Right ventricle myocardium inferior (tissue), 1 donor: ENCODE measurements around the gene GRIK3. TPM values are rescaled to one million over a fixed set of nuclear protein-coding genes. Genes with fewer than 3 reads are reported as not detected.

Experiments
- ATAC-seq: fragments of 200-7000 bp; cut with Tn5 transposase; one replicate; pipeline ENCODE4 v1.9.1; 2020; ENCODE audit warnings: mild to moderate bottlenecking, moderate library complexity
- DNase-seq: peaks from one replicate; pipeline ENCODE4 v3.0.0; 2021; ENCODE audit errors: missing footprints
- intact Hi-C: fragments of 100-400 bp; cut with DNase I; formaldehyde crosslinking; loops from one replicate; pipeline ENCODE4 v1.11.0; 2022
- total RNA-seq: library from RNA; stranded (reverse); fragmentation: NEBNext Ultra II Directional; extraction: Animal tissue kit (Norgen Biotek cat#: 25700); gene quantifications from one replicate; pipeline ENCODE4 v1.2.1, GENCODE V29; 2021
- donor health status: DM: no; HTN: yes; CAD: no; lungs with severe emphysema.

Gene GRIK3
- total RNA-seq, 1 donor from 2014 or later, result 0.65 TPM

DNA sequence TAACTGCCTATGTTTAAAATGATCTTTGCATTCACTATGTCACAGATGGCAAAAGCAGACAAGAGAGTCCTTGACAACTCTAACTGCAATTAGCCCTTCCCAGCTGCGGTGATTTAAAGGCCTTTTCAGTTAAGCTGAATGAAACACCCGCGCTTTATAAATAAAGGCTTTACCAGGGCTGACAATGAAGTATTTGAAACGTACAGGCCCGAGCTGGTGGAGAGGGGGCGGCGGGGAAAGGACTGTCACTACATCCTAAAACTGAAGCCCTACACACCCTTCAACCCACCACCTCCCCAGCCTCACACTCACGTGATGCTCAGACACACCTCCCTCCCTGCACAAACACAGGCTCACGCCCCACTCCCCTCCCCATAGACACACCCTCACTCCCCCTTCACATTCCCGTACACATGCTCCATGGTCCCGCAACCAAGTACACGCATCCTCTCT, 45.5 kb downstream of the GRIK3 start:
- peak; percentile 2 for ATAC-seq
- DNase-seq, result no peak

DNA sequence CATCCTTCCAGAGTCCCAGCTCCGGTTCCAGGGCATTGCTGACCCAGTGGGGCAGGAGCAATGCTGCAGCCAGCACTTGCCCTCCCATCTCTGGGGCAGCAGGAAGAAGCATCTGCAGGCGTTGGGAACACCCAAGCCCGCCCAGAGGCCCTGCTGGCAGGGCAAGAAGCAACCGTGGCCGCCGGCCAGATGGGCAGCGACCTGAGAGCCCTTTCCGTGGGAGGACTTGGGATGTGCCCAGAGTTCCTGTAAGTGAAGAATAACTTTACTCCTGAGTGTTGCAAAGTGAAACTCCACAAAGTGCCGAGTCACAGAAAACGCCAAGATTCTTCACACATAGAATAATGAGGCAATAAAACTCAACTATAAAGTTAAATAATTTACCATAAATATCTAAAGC, 46.0 kb downstream of the GRIK3 start:
- peak; percentile 54 for ATAC-seq
- intact Hi-C loops, result no loop called here
- DNase-seq, result no peak

More for the DNA sequence above, 45.5 kb downstream of the GRIK3 start:
- intact Hi-C loops, result no loop called here

DNA sequence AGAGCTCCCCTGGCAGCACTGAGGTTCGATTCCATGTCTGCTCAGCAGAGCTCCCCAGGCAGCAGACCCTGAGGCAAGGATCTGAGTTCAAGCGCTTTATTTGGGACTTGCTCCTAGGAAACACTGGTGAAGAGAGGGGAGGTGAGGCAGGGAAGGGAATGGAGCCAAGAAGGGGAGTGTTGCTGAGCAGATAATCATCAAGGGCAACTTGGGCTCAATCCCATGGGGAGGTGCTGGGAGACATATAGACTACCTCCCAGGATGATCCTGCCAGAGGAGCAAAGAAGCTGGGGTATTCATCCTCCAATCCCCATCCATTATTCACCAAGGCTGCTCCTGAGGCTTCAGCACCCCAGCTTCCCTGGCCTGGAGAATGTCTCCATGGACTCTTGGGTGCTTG, 47.0 kb downstream of the GRIK3 start:
- DNase-seq (no peak), ATAC-seq (no peak)
- intact Hi-C loops, result no loop called here

DNA sequence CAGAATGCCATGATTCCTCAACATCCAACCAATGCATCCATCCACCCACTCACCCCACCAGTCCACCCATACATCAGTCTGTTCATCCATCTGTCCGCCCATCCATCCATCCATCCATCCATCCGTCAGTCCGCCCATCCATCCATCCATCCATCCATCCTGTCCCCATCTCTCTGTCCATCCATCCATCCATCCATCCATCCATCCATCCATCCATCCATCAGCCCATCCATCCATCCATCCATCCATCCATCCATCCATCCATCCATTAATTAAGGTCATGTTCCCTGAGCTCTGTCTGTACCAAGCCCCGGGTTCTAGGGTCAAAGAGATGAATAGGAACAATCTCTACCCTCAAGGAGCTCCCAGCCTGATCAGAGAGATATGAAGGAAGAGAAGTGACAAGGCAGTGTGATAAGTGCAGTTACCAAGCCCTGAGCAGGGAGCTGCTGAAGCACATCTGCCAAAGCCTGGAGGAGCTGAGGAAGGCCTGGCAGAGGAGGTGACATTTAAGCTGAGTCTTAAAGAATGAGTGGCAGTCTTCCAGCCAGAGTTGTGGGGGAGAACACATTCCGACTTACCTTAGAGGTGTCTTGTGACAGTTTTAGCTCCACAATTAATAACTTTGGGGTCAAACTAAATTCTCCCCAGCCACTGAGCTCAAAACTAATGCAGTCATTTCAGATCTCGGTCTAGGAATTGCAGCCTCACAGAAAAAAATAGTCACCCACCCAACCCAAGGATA, 47.9 kb downstream of the GRIK3 start:
- DNase-seq, result no peak
- intact Hi-C loops, result no loop called here
- ATAC-seq, result no peak

DNA sequence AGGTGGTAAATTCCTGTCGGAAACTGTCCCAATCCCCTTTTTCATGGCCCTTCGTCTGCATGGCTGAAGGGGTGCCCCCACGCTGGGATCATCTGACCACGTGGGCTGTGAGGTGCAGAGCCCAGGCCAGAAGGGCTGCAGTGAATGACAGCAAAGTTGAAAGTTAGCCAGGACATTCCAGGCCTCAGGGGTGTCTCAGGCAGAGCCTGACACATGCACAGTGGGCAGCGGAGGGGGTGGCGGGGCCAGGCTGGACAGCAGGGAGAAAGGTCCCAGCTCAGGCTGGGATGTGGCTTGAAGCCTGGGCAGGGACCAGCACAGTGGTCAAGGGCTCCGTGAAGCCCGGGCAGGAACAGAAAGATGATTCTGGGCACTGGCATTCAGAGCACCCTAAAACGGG, 49.6 kb downstream of the GRIK3 start:
- intact Hi-C loops, result no loop called here
- DNase-seq, result peak; percentile 41
- peak; percentile 49 for ATAC-seq

DNA sequence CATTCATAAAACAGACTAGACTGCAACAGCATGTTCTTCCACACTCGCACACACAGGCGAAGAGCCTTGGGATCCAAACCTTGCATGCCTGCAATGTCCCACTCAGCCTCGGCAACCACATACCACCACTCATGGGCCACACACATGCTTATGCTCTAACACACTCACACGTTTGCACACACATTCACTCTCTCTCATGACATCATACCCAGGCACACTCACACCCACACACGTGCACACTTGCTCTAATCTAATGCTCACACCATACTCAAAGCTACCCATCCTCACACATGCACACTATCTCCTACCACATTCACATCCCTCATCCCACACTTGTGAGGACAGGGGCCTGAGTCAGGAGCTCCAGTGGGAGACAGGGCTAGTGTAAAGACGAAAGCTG, 50.3 kb downstream of the GRIK3 start:
- ATAC-seq, result no peak
- intact Hi-C loops, result no loop called here
- no peak for DNase-seq

DNA sequence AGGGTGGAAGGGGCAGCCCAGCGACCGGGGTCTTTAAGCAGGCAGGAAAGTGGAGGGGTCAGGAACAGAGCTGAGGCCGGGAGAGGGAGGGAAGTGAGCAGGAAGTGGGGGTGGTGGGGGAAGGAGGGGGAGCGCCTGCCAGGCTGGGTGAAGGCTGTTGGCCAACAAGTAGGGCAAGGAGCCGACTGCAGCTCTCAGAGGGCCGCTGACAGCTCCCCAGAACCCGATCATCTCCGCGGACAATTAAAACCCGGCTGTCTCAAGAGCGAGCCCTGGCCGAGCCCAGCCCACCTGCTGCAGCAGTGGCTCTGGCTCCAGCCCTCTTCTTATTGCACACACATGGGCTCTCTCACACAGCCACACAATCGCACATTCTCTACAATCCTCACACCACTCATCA, 51.6 kb downstream of the GRIK3 start:
- intact Hi-C loops, result no loop called here
- ATAC-seq (no peak), DNase-seq (peak; percentile 52)

DNA sequence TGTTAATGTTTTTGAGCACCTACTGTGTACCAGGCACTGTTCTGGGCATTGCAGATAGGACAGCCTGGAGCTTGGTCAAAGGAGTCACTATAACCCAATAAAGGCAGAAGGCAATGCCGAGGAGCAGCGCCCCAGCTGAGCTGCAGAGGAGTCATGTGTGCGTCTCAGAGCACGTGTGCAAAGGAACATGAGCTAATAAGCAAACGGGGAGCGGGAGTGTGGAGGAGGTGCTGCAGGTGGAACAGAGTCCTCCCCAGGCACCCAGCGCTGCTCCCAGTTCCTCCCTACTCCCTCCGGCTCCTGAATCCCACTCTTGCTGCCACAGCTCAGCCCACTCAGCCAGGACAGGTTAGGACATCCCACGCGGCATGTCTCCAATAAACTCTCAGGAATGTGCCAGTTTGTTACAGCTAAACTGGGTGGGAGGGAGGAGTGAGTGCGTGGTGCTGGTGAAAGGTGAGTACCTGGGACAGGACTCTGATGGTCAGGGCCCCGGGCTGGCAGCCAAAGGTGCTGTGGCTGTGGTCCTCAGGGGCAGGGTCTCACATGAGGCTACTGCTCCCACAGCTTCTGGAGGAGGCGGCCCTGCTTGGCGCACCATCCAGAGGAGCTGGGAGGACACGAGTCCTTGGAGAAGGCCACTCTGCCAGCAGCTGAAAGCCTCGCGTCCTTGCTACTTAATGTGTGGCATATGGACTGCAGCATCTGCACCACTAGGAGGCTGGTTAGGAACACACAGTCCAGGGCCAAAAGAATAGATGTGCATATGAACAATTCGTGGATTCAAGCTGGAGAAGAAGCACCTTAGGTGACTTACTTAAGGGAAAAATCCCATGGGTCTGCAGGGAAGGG, 52.3 kb downstream of the GRIK3 start:
- no peak for ATAC-seq
- peak; percentile 42 for DNase-seq
- intact Hi-C loops, result no loop called here

DNA sequence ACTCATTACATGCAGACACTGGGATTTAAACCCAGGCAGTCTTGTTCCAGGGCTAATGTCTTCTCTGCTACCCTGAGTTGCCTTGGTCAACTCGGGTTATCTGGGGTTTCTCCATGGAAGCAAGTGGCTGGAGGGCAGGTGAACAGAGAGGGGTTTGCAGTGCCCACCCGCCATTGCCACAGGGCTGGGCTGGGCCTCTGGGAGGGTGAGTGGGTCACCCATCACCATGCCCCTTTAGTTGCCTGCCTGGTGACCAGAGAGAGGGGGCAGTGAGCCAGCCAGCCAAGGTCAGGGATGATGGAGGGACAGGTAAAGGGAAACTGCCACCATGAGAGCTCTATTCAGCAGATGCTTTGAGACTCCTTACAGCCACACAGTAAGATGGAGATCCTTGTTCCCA, 53.2 kb downstream of the GRIK3 start:
- DNase-seq (peak; percentile 34), ATAC-seq (no peak)
- intact Hi-C loops, result no loop called here

DNA sequence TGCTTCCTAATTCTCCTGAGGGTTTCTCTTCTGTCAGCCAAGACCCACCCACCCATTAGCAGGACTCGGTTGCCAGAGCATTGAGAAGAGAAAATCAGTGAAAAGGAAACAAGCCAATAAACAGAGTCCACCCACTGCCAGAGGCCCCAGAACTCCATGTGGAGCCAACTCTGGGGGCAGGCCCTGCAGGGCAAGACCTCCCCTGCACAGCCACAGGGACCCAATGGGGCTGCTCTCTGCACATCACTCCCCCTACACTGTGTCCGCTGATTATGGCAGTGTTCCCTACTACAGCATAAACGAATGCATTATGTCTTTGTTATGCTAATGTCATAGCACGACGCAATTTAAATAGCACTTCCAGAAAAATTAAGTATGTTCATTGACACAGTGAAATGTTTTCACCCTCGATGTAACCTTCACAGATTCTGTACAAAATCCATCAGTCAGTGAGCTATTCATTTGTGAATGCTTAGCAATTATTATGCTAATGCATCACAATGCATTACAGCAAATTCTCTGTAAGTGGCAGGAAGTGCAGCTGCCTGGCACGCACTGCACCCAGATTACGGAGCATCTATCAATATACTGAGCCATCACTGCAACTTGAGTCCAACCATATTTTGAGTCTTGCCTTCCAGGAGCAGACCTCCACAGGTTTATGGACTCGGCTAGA, 56.4 kb downstream of the GRIK3 start:
- no peak for ATAC-seq

DNA sequence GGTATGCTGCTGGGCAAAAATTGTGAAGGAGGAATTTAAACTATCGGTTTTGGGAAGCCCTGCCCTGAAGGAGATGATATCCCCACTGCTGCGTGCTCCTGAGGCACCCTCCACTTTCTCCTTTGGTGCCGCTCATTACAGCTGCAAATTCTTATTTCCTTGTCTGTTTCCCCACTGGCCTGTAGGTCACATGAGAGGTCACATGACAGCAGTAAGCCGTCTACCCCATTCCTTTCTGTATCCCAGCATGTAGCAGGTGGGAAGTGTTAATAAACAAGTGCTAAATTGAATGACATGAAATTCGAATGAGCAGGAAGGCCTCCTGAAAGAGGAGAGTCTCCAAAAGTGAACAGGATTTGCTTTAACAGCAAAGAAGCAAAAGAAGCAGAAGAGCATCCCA, 58.7 kb downstream of the GRIK3 start:
- intact Hi-C loops, result no loop called here
- ATAC-seq, result no peak
- DNase-seq, result no peak

More for the DNA sequence above, 56.4 kb downstream of the GRIK3 start:
- peak; percentile 2 for DNase-seq
- intact Hi-C loops, result no loop called here

DNA sequence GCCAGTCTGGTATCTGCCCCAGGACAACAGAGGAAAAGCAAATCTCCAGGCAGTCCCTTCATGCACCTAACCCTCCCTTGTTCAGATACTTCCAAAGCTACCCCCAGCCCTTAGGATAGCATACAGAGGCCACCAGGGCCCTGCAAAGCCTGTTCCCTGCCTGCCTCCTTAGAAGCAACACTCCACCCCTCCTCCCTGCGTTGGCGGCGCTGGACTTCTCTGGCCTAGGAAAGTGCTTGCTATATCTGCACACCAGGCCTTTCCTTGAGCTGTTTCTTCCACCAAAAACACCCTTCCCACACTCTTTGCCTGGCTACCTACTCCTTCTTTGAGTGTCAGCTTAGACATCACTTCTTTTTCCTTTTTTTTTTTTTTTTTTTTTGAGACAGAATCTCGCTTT, 61.3 kb downstream of the GRIK3 start:
- peak; percentile 4 for DNase-seq
- no peak for ATAC-seq
- intact Hi-C loops, result no loop called here

DNA sequence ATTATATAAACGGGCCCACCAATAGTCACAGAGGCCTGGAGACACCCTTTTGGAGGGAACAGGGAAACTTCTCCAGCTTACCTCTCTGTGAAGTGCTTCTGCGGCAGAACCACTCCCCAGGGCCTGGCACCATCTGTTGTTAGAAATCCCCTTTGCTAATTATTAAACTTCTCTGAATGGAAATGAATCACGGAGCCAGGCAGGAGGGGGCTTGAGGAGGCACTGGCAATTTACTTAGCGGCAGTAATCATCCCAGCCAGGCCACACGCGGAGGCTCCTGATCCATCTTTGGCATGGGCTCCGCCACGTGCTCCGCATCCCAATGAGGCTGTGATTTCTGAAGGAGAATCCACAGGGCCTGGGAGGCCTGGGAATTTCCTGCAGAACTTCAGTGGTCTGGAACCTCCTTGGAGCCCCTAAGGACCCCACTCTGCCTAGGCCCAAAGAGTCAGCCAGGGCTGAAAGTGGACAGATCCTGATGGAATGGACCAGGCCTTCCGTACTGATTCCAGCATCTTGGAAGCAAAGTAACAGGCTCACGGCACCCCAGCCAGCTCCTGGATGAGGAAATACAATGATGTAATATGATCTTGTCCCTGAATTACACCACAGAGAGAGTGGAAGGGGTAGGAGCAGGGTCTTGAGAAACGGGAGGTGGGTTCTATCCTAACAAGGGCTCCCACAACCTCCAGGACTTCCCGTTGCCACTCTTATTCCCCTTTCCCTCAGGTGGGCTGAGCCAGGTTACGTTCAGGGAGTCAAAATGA, 62.3 kb downstream of the GRIK3 start:
- DNase-seq (peak; percentile 30), ATAC-seq (no peak)

DNA sequence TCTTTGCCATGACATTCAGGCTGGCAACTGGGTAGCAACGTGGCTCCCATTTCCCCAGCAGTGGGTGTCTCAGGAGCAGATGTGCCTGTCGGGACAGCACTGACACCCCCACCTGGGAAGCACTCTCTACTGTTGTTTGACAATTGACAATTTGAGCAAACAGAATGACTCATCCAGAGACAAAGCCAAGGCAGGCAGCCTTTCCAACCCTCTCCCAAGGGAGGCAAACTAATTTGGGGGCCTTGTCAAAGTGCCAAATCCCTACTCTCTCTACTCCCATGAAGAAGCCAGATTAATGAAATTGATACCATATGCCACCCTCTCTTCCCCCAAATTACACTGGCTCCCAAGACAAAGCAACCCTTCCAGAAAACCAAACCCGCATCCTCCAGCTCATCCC, 65.6 kb downstream of the GRIK3 start:
- ATAC-seq (no peak), DNase-seq (no peak)
- intact Hi-C loops, result no loop called here

More for the DNA sequence above, 62.3 kb downstream of the GRIK3 start:
- intact Hi-C loops, result no loop called here

DNA sequence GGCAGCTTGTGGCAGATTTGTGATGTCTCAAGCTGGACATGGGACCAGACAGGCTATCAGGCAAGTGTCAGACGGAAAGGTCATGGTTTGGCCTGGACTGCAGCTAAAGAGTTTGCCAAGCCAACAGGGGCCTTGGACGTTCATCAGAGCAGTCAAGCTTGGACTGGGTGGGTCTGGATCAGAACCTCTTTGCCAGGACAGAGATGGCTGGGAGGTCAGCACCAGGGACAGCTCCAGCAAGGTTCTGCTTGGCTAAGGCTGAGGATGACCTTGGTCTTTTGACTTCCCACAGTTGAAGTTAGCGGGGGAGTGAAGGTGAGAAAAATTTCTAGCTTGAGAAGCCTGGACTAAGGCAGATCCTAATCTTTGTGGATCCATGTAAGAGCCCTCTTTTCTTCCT, 68.1 kb downstream of the GRIK3 start:
- intact Hi-C loops, result no loop called here
- DNase-seq, result peak; percentile 16
- ATAC-seq, result no peak

DNA sequence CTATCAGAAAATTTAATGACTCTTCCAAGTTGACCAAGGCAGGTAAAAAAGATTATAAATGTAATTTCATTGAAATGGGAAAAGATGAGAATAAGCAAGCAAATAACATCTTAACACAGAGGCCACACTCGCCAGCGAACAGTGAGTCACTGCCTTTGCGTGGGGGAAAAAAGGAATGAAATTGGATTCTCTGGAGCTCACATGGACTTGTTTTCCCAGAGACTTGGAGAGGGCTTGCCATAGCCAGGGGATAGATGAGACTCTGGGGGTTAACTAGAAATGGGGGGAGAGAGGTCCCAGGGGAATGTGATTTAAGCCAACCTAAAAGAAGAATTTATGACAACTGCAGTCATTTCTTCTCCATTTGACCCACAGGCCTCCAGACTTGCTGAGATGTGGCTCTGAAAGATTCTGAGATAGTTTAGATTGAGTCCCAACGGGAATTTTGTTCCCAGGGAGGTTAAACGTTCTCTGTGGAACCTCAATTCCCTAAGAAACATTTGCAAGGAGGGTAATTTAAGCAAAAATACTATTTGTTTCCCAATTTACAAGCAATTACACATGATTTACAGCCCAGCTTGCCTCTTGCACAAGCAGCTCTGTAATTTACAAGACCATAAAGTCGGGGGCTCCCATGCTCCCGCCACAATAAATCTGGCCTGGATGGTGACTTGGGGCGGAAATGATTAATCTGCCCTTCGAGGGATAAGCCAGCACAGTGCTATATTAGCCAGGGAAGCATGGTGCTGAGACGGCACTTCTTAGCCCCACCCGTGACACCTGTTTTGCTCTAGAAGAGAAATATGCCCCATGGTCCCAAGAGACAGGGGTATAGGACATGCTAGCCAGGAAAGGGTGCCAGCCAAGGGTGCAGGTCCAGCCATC, 68.8 kb downstream of the GRIK3 start:
- DNase-seq (no peak), ATAC-seq (no peak)
- intact Hi-C loops, result no loop called here

DNA sequence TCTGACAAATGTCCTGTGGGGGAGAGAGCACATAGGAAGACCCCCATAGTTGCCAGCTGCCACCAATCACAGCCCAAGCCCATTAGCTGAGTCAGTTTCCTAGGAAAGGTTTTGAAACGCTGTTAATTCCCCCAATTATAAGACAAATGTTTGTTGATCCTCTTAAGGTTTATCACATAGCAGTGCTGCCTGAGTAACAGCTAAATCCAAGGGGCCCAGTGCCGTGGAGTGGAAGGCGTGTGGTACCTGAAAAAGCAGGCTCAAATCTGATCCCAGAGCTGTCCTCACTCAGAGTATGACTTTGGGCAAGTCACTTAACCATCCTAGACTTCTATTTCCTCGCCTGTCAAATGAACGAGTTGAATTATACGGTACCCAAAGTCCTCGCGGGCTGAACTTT, 69.5 kb downstream of the GRIK3 start:
- ATAC-seq, result no peak
- intact Hi-C loops, result no loop called here
- DNase-seq, result no peak

DNA sequence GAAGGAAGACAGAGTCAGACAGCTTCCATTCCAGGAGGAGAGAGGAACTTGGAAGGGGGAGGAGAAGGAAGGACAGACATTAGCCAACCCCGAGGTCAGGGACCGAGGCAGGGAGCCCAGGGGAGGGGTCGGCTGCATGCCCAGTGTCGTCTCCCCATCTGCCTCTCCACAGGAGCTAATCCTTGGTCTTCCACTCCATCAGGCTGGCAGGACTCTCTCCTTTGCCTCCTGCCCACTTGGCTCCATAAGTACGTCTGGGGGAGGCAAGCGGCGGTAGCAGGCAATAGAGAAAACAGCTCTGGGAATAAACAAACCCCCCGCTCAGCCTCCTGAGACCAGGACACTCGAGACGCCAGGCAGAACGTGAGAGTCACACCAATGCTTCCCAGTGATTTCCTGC, 71.3 kb downstream of the GRIK3 start:
- ATAC-seq (no peak), DNase-seq (peak; percentile 41)
- intact Hi-C loops, result no loop called here
